Body of pancreas (tissue), 4 donors: Measurements from ENCODE around the gene LRRC41. TPM values are rescaled to one million over a fixed set of nuclear protein-coding genes. Genes with fewer than 3 reads are reported as not detected.

Source experiments
- ATAC-seq: fragments of 150-250 bp; one replicate; pipeline ENCODE4 v1.9.1; 2016
- DNase-seq, 4 donors: peaks; one replicate each; pipeline ENCODE4 v3.0.0-alpha.2; 2019
- H3K27ac ChIP-seq, 4 donors: fragments of 200-600 bp; sonication (generic); 1 replicate in 3 of 4; 2 replicates in 1 of 4; pipeline versions ENCODE4 v1.5.1 to v1.6.1; 2016 to 2019; ENCODE audit warnings: mild to moderate bottlenecking in 1 of 4, mixed read lengths in 1 of 4, moderate library complexity in 1 of 4
- H3K27me3 ChIP-seq, 2 donors: fragments of 200-600 bp; sonication (generic); one replicate each; pipeline ENCODE4 v1.6.0; 2016; ENCODE audit warnings: mild to moderate bottlenecking in 1 of 2
- H3K36me3 ChIP-seq, 2 donors: fragments of 200-600 bp; sonication (generic); replicated peaks in 1 of 2; 2 replicates each; pipeline ENCODE4 v1.5.1; 2016; ENCODE audit warnings: low read depth in 2 of 2; ENCODE audit not compliant: insufficient read depth in 1 of 2
- H3K4me1 ChIP-seq: fragments of 200-600 bp; sonication (generic); one replicate; pipeline ENCODE4 v1.6.0; 2016
- H3K4me3 ChIP-seq, 2 donors: fragments of 200-600 bp; sonication (generic); 1 replicate in 1 of 2; 2 replicates in 1 of 2; pipeline ENCODE4 v1.5.1; 2016 to 2019
- H3K9me3 ChIP-seq, 3 donors: fragments of 200-600 bp; sonication (generic); 1 replicate in 2 of 3; 2 replicates in 1 of 3; pipeline ENCODE4 v1.5.1; 2016
- POLR2A ChIP-seq, 3 donors: fragments of 450-650 bp; IDR thresholded peaks; one replicate each; pipeline ENCODE4 v1.6.1; 2016; ENCODE audit warnings: antibody characterized with exemption in 3 of 3, mild to moderate bottlenecking in 2 of 3
- WGBS, 2 donors: methylation state at CpG; one replicate each; pipeline ENCODE4 v1.1.5; 2017; 5-methylcytosine and 5-hydroxymethylcytosine counted together
- intact Hi-C: fragments of 100-400 bp; cut with DNase I; formaldehyde crosslinking; loops from one replicate; pipeline ENCODE4 v1.15.1; 2023
- total RNA-seq, 2 donors: library from RNA; depleted of rRNA; stranded (reverse); fragments of >200 nt; gene quantifications; one replicate each; pipeline ENCODE4 v1.1.0, GENCODE V29; 2016
- TF ChIP-seq, protein P1 (sequence below), 7 experiments: fragments of 450-650 bp in 4 of 7; fragments of 200-600 bp in 3 of 7; sonication (generic) in 3 of 7; IDR thresholded peaks; one replicate each; pipeline ENCODE4 v1.5.1; 2016 to 2019; ENCODE audit warnings: antibody characterized with exemption in 7 of 7

Gene LRRC41
- total RNA-seq, 2 donors from 2014 or later, result 36.6 to 59.0 TPM

DNA sequence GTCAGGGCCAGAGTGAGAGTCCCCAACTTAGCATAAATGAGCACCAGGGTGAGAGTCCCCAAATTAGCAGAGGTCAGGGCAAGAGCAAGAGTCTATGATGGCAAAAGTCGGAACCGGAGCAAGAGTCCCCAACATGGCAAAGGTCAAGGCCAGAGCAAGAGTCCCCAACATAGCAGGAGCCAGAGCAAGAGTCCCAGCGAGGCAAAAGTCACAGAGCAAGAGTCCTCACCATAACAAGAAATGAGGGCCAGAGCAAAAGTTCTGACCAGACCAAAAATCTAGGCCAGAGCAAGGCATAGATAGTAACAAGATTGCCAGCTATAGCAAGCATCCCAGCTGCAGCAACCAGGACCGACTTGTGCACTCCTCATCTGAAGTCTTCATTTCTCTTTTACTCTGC lies 40.3 kb upstream of the LRRC41 start:
- TF ChIP-seq POLR2A (IDR thresholded peaks at IDR 0.05), result no peak
- TF ChIP-seq, protein P1, sequence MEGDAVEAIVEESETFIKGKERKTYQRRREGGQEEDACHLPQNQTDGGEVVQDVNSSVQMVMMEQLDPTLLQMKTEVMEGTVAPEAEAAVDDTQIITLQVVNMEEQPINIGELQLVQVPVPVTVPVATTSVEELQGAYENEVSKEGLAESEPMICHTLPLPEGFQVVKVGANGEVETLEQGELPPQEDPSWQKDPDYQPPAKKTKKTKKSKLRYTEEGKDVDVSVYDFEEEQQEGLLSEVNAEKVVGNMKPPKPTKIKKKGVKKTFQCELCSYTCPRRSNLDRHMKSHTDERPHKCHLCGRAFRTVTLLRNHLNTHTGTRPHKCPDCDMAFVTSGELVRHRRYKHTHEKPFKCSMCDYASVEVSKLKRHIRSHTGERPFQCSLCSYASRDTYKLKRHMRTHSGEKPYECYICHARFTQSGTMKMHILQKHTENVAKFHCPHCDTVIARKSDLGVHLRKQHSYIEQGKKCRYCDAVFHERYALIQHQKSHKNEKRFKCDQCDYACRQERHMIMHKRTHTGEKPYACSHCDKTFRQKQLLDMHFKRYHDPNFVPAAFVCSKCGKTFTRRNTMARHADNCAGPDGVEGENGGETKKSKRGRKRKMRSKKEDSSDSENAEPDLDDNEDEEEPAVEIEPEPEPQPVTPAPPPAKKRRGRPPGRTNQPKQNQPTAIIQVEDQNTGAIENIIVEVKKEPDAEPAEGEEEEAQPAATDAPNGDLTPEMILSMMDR (IDR thresholded peaks at IDR 0.05), result no peak
- Histone ChIP-seq H3K4me1 (peaks cover 17% of the 10 kb centered on the region), H3K27me3 (no peaks in the 10 kb centered on the region), H3K9me3 (no peaks in the 10 kb centered on the region), H3K27ac (no peak overlapping the region), H3K4me3 (no peak overlapping the region), H3K36me3 (peaks cover 0 to 7% of the 10 kb centered on the region in 2 donors)
- ATAC-seq (no peak), DNase-seq (no peak)
- intact Hi-C loops, result no loop called here
- 80 to 87% methylated on average over 4 of the region's 4 CpGs for WGBS, 2 donors

DNA sequence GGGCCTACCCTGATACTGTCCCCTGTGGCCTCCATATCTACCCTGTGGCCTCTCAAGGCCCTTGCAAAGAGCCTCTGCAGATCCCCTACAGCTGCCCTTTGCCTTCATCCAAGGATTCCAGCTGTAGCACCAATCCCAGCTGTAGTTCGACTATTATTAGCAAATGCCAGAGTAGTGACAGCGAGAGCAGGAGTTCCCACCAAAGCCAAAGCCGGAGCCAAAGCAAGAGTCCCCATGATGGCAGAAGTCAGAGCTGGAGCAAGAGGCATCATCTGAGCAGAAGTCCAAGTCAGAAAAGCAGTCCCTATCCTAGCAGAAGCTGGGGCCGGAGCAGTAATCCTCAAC lies 39.9 kb upstream of the LRRC41 start:
- Histone ChIP-seq H3K27me3 (no peaks in the 10 kb centered on the region), H3K4me1 (peaks cover 17% of the 10 kb centered on the region), H3K4me3 (no peak overlapping the region), H3K36me3 (peaks cover 0 to 7% of the 10 kb centered on the region in 2 donors), H3K9me3 (no peaks in the 10 kb centered on the region), H3K27ac (no peak overlapping the region)
- 90 to 91% methylated on average over 4 of the region's 4 CpGs for WGBS, 2 donors
- no peak for ATAC-seq
- TF ChIP-seq POLR2A (IDR thresholded peaks at IDR 0.05), result no peak
- TF ChIP-seq, protein P1 (IDR thresholded peaks at IDR 0.05), result no peak
- intact Hi-C loops, result no loop called here
- DNase-seq, result no peak

DNA sequence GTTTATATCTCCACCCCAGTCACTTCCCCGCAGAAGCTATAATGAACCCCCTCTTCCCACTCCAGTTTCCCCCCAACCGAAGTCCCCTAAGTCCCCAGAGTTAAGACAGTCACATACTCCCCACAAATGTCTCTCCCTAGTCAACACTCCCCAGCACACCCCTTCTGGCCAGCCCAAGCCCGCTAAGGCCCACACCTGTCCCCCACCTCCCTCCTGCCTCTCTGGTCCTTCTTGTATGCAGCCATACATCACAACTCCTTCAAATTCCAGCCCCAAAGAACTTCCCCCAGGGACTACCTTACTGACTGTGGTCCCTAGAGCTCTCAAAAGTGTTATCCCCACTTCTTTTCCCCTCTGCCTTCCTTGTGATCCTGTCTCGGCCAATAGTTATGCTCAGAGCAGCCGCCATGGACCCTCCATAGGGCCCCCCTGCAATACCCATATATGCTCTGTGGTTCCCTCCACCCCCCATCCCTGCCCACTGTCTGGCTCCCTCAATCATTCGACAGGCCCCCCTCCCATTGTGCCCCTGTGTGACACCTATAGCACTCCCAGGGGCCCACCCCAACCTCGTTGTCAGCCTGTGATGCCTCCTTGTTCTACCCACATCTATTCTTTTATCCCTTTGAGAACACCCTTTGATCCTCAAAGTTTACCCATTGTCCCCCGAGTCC lies 39.4 kb upstream of the LRRC41 start:
- intact Hi-C loops, result no loop called here
- H3K27ac ChIP-seq, result no peak overlapping the region
- TF ChIP-seq POLR2A (IDR thresholded peaks at IDR 0.05), result no peak
- TF ChIP-seq, protein P1 (IDR thresholded peaks at IDR 0.05), result no peak
- H3K9me3 ChIP-seq, result no peaks in the 10 kb centered on the region
- H3K27me3 ChIP-seq, result no peaks in the 10 kb centered on the region
- ATAC-seq (no peak), DNase-seq (no peak)
- H3K4me3 ChIP-seq, result no peak overlapping the region
- H3K36me3 ChIP-seq, result peaks cover 0 to 7% of the 10 kb centered on the region in 2 donors
- WGBS, 2 donors, result 87 to 88% methylated on average over 8 of the region's 8 CpGs
- H3K4me1 ChIP-seq, result peaks cover 17% of the 10 kb centered on the region

DNA sequence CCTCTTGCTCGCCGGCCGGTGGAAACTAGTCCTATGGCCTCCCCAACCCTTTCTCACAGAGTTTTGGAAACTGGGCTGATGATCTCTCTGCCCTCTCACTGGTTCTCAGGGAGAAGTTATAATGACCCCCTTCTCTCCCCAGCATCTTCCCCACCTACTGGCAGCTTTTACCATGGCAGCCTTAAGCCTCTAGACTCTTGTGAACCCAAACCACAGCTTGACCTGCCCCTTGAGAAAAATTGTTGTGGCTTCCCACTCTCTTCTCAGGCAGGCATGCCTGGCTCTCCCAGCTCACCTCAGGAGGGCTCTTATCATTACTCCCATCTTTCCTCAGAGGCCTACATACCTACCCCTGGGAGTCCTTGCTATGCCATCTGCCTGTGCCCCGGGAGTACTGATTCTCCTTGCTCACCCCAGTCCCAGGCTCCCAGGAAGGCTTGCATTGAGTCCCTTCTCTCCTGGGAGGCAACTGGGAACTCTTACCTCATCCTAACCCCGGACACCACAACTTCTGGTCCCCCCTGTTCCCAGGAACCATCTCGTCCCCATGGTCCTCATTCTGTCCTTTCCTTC lies 38.8 kb upstream of the LRRC41 start:
- Histone ChIP-seq H3K27ac (peak overlapping the region in 3 of 4 donors; percentile 36 to 95 (median 91)), H3K27me3 (no peaks in the 10 kb centered on the region), H3K4me3 (no peak overlapping the region), H3K4me1 (peaks cover 17% of the 10 kb centered on the region), H3K9me3 (no peaks in the 10 kb centered on the region), H3K36me3 (peaks cover 0 to 7% of the 10 kb centered on the region in 2 donors)
- 91 to 94% methylated on average over 6 of the region's 6 CpGs for WGBS, 2 donors
- intact Hi-C loops, result no loop called here
- no peak for TF ChIP-seq POLR2A (IDR thresholded peaks at IDR 0.05)
- TF ChIP-seq, protein P1 (IDR thresholded peaks at IDR 0.05), result no peak
- DNase-seq, result no peak
- no peak for ATAC-seq
